GM21526 (cell line): Measurements from ENCODE around the gene C6orf136.

Source experiments
- ATAC-seq: cut with Tn5 transposase; IDR thresholded peaks from one replicate; pipeline ENCODE4 v1.9.1; 2021; ENCODE audit warnings: moderate library complexity; ENCODE audit not compliant: unreplicated experiment, low FRiP score

The C6orf136 gene

DNA sequence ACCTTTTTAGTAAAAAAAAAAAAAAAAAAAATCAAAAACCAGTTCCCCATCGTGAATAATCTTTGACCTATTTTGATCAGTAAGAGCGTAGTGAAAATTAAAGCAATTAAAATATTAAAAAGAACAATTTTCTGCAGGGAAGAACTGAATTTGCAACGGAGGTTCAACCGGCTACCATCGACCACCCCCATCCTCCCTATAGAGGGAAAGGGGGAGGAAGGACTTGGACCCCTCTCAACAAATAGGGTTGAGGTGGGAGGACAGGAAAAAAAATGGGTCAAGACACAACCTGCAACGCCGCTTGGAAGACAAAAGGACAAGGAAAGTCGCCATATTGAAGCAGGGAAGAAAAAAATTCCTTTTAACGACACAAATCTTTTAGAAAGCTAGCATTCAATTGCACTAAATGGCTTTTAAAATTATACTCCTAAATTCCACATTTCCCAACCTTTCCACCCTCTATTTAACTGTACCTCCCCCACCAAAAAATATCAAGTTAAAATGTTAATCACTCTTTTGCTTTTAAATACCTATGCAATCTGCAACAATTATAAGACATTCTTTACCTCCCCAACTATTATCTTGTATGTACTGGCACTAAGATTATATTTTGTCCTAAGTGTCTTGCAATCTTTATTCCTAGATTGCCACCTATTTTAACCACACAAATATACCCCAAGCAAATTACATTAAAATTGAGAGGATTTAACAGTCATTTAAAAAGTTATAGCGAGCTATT is 31.5 kb upstream of the C6orf136 start:
- ATAC-seq = no peak

- ATAC-seq = no peak
Observed at GRCh38 chr6:30615958-30616810, 30.7 kb upstream of the C6orf136 start.

GRCh38 chr6:30616811-30617564 is 29.9 kb upstream of the C6orf136 start, which contains the start of gene PPP1R10:
Gene PPP1R10 (minus strand): TSS chr6:30617243. CDS start chr6:30609944, 7,299 bp downstream.
- peak; percentile 65 for ATAC-seq

- peak; percentile 60 for ATAC-seq
Observed at GRCh38 chr6:30617565-30618269, 29.2 kb upstream of the C6orf136 start, which contains the start of gene MRPS18B. Gene MRPS18B (plus strand): TSS chr6:30617840. CDS start chr6:30617866, 26 bp downstream.

DNA sequence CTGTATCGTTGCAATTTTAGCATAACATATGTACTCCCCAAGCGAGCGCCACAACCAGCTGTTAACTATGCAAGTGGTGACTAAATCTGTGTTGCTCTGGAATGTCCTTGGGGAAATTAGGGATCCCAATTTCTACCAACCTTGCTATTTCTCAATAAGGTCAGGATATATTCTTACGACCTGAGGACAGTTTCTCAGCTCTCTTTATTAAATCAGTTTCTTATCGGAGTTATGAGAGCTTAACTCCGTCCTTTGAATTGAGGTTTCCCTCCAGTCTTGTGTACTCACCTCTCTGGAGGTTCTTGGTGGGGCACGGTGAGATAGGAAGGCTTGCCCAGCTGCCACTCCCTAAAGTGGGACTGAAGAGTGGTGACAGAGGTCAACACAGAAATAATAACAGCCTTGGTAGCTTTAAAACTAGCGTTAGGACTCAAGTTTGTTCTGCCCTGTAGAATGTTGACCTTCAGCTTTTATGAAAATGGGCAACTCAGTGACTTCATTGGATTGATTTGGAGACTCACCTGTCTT is 28.6 kb upstream of the C6orf136 start:
- ATAC-seq = no peak

DNA sequence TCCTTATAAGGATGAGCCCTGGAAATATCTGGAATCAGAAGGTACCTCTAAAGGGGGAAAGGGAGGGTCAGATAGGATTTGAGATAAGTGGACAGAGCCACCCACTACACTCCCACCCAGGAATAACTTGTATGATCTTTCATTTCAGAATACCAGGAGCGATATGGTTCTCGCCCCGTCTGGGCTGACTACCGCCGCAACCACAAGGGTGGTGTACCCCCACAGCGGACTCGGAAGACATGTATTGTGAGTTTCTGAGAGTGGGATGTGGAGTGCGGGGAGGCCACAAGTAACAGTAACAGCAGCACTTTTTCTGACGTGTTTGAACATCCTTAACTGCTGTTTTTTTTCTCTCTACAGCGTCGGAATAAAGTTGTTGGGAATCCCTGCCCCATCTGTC is 27.4 kb upstream of the C6orf136 start:
- ATAC-seq = no peak

DNA sequence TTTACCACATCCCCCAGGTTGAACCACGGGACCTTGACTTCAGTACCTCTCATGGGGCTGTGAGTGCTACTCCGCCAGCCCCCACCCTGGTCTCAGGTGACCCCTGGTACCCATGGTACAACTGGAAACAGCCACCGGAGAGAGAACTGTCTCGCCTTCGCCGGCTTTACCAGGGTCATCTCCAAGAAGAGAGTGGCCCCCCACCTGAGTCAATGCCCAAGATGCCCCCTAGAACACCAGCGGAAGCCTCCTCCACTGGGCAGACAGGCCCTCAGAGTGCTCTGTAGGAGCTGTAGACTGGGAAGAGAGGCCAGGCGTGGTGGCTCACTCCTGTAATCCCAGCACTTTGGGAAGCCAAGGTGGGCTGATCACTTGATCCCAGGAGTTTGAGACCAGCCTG is 21.4 kb upstream of the C6orf136 start:
- no peak for ATAC-seq

- peak; percentile 61 for ATAC-seq
Observed at GRCh38 chr6:30626484-30627366, 20.2 kb upstream of the C6orf136 start, which contains the start of gene ATAT1. Gene ATAT1 (plus strand): TSS chr6:30626874.

GRCh38 chr6:30635834-30636233 is 11.1 kb upstream of the C6orf136 start:
- no peak for ATAC-seq

- no peak for ATAC-seq
Observed at GRCh38 chr6:30640481-30640880, 6.5 kb upstream of the C6orf136 start.

GRCh38 chr6:30641048-30641447 is 5.9 kb upstream of the C6orf136 start:
- no peak for ATAC-seq

GRCh38 chr6:30643656-30644055 is 3.3 kb upstream of the C6orf136 start:
- no peak for ATAC-seq

- ATAC-seq = no peak
Observed at GRCh38 chr6:30644769-30645168, 2.2 kb upstream of the C6orf136 start.

DNA sequence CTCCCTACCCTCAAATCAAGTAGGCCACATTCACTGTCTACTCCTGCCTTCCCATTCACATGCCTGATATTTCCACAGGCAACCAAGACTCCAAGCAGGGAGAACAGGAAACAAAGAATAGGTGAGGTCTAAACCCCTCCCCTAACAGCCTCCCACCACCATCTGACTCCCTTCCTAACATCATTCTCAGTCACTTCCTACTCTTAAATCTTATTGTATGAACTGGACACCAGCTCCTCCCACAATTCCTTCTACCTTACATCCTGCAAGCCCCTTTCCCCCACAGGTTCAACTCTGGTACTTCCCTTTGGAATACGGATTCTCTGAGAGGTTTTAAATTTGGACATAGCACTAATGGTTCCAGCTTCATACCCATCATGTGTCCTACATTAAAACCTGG is 944 bp upstream of the C6orf136 start:
- no peak for ATAC-seq

- peak; percentile 56 for ATAC-seq
Observed at GRCh38 chr6:30647242-30648116, 546 bp downstream of the C6orf136 start.

GRCh38 chr6:30651143-30651542 is 4.2 kb downstream of the C6orf136 start:
- ATAC-seq = no peak

DNA sequence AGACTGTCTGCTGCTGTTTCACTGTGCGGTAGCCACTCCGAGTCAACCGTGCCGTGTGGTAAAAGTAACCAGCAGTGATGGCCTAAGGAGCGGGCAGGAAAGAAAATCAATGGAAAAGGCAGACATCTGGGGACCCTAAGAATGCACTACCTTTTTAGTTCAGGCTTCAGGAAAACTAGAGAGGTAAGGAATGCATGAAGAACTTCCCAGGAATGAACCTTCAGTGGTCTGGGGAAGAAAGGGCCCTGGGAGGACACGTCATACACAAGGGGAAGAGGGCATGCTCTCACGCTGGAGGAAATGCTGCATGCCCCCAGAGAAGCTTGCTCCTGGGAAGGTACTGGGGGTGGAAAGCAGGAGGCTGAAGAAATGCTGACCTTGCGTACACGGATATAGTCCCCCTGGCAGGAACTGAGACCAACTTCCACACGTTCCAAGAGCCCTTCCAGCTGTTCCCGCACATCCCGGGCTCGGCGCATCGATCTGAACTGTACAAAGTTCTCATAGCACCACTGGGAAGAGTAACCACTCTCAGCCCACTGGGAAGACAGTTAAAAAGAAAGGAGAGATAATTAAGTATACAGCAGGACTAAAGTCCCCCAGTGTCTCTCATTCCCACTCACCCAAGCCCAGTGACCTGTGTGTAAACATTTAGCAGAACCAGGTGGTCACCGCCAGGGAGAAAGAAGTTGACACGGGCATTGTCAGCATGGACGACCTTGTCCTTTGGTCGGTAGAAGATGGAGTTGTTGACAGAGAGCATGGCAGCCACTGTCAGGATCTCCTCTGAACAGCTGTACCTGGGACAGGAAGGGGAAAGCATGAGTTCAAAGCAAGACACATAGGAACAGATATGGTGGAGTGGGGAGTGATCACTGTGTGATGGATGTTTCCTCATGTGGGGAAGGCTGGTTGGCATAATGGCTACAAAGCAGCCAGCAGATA is 8.1 kb downstream of the C6orf136 start:
- no peak for ATAC-seq
